CD4-positive, alpha-beta T cell treated with Interleukin-15 for 1 hour (primary cell): ENCODE data around the gene DOCK1.

Experiments
- DNase-seq: peaks from one replicate; pipeline ENCODE4 v3.0.0-alpha.2; 2020

Gene DOCK1

DNA sequence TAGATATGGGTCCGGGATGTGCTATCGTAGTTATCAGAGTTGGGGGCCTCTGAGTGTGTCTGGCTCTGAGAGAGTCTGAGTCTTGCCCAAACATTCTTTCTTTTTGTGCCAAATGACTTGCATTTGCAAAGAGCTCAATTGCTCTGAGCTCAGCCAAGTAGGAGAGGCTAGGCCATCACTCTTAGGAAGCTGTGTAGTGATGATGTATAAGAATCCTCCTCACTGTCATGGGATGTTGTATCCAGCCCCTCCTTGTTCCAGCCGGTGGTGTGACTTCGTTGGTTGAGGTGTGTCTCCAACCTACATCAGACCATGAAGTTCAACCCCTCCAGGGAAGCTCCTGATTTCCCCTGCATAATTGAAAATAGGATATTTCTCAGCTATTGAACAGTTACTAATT lies 546.4 kb downstream of the DOCK1 start:
- no peak for DNase-seq

DNA sequence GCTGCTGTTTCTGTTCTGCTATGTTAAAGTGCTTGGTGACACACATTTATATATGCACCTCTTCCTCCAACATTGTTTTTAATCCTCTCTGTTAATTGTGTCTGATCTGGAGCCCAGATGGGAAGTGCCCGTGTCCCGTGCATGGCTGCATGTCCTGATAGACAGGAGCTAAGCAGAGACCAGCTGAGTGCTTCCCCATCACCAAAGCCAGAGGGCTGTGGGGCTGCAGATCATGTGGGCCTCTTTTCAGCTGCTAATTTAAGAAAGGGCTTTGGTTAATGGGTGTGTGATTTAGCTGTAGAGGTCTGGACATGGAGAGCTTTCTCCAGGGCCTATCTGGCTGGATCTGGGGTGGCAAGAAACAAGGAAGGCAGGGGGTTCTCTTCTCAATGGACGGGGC lies 547.3 kb downstream of the DOCK1 start:
- DNase-seq = no peak

DNA sequence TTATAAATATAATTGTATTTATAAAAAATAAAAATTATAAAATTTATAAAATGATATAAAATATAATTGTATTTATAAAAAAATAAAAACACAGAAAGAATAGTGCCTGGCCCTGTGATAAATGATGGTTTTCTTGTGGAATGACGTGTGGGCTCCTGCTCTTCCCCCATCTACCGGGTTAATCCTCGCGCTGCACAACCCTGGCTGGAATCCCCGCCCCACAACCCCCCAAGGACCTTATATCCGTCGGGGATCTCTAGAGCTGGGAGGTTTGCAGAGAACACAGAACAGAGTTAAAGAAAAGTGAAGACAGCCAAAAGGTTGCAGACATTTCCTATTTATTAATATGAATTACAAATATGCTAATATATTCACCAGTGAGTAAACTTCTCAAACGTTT lies 548.5 kb downstream of the DOCK1 start:
- no peak for DNase-seq

DNA sequence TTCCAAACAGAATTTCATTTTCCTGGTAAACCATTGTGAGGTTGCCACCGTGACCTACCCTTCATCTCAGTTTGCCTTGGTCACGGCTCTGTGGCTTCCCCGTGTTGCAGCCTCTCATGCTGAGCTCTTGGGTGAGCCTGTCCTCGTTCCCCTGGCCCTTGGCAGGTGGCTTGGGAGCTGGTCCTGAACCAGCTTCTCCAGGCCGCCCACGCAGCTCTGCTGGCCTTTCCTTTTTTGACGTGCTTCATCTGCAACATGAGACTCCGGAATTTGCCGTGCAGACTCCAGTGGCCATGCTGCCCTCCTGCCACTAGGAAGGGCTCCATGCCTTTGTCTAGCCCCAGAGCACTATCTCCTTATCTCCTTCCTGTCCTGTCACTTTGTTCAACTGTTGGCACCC lies 550.9 kb downstream of the DOCK1 start:
- DNase-seq = no peak

DNA sequence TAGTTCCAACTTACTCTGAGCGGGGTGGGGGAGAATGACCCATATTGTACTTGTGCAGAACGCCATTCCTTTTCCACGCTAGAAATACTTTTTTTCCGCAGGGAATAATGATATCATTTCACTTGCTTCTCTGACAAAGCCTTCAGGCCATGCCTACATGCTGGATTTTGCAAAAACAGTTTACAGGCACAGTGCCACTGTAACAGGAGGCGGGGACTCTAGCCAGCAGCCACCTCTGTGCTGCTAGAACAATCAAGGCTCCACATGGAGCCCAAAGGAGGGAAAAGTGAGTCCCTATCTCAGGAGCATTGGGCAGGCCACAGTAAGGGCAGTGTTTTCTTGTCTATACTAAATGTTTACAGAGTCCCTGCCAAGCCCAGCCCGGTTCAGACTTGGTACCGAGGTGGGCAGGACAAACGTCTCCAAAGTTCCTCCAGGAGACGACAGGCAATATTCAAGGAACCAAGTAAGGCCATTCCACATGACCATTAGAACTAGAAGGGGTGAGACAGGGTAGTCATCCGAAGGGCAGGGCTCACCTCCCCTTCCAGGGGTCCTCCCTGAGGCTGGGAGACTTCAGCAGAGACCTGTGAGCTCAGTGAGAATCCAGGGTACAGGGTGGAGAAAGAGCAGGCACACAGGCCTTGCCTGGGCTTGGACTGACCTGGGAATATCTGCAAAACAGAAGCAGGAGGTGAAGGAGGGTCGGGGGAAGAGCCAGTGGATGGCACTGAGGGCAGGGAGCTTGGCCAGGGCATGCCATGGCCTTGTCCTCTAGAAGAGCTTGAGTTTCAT lies 553.0 kb downstream of the DOCK1 start:
- DNase-seq = no peak

DNA sequence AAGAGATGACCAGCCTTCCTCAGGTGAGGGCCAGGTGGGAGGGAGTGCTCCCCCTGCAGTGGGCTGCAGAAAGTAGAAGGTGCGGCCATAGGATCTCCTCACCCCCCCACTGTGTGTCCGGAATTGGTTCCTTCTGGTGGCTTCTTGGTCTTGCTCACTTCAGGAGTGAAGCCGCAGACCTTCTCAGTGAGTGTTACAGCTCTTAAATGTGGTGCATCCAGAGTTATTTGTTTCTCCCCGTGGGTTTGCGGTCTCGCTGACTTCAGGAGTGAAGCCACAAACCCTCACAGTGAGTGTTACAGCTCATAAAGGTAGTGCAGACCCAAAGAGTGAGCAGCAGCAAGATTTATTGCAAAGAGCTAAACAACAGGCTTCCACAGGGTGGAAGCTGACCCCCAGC lies 553.6 kb downstream of the DOCK1 start:
- no peak for DNase-seq

DNA sequence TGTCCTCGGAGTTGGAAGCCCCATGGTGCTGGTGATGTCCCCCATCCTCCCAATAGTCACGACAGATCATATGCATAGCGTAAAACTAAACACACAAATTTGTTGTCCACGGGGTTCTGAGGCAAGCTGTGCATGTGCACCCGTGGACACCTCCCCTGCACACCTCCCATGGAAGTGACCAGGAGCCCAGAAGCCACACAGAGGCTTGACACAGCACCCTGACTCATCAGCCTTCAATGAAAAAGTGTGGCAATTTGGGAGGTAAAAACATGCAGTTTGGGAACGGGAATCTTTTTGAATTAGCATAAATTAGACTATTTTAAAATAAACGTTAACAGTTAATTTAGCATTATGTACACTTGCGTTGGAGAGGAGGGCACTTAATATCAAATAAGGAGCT lies 554.7 kb downstream of the DOCK1 start:
- DNase-seq = no peak

DNA sequence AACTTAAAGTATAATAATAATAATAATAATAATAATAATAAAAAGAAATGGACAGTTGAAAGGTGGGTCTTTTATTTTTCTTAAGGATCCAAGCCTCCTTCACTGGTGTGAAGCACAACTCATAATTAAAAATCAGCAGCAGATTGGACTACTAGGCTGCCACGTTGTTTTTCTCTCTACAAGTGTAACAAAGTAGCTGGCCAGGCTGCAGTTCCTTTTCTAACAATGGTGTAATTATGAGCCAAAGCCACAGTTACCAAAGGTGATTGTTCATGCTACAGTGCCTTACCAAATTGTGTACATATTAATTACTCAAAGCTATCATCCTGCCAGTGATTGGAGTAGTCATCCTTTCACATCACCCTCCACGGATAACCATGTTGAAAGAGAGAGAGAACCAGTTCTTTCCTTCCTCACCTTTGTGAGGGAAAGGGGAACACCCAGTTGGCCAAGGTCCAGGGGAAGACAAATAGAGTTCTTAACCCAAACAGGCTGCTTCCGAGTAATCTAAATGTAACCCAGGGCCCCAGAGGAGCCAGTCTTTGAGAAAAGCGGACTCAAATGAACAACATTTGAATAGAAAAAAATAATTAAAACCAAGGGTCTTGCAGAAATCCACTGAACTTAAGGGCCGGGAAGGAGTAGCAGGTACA lies 557.5 kb downstream of the DOCK1 start:
- no peak for DNase-seq

DNA sequence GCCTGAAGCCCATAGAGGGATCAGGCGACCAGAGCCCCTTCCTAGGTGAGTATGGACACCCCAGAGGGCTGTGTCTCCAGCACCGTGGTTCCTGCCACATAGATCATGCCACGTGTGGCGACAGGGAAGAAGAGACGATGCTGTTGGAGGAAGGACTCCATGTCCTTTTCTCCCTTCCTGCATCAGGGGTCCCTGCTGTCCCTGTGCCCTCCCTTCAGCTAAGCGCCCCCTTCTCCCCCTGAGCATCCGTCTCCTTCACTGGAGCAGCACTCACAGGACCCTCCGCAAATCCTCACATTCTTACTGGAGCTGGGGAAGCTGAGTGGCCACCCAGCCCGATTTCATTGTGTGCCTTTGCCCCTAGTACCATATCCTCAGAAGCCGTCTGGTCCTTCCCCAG lies 558.3 kb downstream of the DOCK1 start:
- no peak for DNase-seq

DNA sequence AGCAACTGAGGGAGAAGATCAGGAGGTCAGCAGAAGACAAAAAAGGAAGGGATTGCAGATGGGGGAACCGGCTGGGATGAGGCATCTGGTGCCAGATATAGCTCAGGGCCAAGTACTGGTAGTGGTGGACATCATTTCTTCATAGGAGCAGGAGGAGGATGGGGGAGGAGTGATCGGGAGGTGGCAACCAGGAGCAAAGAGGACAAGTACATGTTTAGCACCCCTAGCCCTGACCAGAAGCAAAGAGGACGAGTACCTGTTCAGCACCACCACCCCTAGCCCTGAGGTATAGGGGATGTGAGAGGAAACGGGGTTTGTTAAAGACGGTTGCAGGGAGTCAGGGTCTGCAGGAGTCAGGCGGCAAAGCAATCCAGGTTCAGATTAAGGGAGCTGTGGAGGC lies 559.3 kb downstream of the DOCK1 start:
- no peak for DNase-seq

DNA sequence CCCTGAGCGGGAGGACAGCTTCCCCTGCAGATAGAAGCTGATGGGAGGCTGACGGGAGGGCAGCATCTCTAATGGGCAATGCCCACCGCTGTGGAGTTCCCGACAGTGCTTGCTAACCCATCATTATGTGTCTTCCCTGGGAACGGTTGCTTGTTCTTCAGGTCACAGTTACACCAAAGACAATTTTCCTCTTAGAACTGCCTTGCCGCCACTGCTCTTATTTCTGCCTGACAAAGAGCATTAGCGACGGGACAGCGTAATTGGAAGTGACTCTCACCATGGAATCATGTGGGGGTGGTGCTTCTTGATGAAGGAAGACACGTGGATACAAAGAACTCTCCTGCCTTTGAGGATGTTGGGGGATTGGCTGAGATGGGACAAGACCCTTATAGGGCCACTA lies 562.6 kb downstream of the DOCK1 start:
- no peak for DNase-seq

DNA sequence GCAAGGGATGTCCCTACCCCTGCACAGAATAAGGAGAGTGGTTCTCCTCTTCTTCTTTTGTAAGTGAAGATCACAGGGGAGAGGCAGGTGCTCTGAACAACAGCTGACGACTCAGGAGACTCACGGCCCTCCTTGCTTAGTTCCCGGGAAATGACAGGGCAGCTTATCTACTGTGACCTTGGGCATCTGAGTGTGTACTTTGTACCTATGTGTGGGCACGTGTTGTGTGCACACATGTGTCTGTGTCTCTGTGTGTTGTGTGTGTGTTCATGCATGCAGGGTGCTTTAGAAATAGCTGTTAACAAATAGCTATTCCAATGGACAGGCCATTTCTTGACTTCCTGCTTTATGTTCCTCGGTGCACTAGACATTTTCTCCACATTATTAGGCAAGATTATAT lies 563.4 kb downstream of the DOCK1 start:
- no peak for DNase-seq

DNA sequence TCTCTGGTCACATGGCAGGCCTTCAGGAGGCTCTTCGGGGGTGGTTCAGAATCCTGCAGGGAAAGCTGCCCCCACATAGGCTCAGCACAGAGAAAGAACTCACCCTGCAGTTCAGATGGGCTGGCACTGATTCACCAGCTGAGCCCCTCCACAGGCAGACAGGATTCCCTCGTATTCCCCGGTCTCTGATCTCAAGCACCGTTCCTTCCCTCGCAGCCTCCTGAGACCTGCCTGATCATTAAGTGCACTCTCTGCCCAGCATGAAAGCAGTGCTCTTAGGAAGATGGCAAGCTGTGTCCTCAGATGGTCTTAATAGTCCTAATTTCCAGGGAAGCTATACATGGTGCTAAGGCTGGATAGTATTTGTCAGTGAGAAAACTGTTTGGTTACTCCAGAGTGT lies 565.7 kb downstream of the DOCK1 start:
- no peak for DNase-seq

DNA sequence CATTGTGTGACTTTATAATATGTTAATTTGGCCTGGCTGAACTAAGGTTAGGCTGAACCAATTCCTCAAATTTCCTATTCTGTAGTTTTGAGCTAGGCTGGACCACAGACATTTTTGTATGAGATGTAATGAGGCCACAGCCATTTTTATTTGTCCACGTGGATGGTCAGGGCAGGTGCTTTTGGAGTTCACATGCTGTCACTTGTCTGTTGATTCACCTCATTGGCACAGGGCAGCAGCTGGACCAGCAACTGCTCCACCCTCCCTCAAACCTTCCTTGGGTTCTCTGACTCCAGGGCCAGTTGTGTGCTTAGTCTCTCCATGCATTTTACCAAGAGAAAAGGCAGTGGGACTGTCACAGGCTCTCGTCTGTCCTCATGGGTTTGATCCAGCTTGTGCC lies 567.7 kb downstream of the DOCK1 start:
- DNase-seq = no peak

DNA sequence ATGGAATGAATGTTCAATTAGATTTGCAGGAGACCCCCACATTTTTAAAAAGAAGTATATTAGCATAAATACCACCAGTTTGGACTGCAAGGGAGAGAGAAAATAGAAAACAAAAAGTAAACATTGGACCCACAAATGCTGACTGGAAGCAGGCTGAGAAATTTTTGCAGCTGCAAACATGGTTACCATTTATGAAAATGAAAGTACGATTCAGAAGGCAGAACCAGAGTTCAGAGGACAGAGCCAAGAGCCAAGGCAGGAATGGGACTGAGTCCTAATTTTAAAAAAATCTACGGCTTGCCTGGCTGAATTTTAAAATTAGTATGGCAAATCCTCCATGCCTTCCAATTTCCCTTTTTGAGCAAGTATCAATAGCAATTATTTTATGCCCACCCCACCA lies 569.3 kb downstream of the DOCK1 start:
- DNase-seq = no peak

DNA sequence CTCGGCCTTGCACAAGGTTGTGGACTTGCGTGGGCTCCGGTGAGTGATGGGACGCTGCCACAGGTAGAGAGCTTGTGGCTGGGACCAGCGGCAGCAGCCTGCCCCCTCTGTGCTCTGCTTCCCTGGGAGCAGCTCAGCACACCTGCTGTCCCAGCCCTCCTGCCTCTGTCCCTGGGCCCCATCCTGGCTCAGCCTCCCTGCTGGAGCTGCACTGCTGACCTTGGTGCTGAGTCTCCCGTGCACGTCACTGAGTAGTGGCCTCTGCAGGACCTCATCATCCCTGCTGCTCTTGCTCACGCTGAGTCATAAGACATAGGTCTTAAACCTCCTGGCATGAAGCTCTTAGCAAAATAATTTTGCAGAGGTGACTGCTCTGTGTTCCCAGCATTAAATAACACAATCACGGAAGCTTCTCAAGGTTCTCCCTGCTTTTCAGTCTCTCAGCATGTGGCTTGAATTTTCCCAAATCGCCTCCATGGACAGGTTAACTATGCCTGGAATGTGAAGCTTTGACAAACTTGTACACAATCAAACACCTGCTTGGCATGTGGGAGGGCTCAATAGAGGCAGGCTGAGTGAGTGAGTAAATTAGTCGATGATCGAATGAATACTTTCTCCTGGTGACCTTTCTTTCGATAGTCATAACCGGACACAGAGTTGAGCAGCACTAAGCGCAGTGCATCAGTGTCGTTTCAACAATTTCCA lies 580.1 kb downstream of the DOCK1 start:
- no peak for DNase-seq

DNA sequence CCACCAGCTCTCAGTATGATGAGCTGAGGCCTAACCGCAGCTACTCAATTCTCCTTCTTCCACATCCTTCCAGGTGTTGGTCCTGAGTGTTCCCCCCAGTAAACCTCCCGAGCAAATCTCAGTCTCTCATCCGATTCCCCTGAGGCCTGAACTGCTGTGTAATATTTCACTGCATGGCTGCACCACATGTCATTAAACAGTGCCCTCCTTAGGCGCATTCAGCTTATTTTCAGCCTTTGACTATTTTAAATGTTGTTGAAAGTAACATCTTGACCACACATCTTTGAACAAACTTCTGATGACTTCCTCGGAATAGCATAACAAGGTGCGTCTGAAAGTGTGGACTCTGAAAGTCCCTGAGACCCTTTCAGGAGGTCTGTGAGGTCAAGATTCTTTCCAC lies 581.1 kb downstream of the DOCK1 start:
- no peak for DNase-seq

DNA sequence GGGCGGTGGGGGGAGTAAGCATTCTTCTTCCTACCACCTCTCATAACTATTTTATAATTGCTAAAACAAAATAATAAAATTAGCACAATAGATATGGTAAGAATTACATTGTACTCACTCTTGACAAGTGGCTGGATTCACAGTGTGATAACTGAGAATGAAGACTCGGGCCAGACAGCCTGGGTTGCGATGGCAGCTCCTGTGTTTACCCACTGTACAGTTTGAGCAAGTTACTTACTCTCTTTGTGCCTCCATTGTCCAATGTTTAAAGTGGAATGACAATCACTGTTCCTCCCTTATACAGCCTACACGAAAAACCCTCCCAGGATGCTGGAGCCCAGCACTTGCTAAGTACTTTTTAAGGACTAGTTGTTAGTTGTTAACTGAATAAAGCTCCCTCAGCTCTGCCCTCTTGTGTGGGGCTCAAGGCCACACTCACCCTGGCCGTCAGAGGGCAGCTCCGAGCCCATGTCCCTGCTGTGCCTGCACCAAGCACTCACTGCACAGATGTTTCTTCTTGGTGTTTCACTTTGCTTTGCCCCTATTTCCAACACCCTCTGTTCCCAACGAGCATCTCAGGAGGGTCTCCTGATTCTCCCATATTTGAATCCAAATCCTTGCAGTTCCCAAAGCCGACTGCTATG lies 587.5 kb downstream of the DOCK1 start:
- no peak for DNase-seq

DNA sequence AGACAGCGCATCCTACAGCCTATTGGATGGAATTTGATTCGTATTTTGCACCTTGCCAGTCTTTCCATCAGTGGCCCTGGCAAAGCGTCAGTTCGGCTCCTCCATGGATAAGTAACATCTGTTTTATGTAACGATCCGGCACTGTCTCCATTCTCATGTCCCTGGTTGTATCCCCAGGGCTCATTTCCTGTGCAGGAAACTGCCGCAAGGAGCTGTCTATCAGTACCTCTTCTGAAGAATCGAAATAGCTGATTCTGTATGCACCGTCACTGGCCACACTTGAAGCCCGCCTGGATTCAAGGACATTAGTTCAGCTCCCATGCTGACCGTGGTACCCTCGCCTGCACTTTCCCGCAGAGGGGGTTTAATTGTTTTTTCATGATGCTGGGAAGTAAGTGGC lies 590.8 kb downstream of the DOCK1 start:
- DNase-seq = no peak

DNA sequence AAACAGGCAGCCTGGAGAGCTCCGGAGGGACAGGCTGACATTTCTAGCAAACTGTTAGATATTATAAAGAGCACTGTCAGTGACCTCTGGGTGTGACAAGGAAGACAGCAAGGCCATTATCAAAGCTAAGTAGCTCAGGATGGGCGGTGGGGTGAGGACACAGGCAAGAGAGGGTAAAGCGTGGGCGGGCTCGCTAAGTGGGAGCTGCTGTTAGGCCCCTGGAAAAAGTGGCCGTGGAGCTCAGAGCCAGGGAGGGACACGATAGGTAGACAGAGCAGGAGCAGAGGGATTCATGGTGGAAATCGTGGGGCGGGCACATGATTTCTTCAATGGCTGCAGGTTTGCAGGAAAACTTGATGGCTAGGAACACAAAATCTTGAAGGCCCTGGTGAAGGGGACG lies 592.5 kb downstream of the DOCK1 start:
- DNase-seq = no peak

DNA sequence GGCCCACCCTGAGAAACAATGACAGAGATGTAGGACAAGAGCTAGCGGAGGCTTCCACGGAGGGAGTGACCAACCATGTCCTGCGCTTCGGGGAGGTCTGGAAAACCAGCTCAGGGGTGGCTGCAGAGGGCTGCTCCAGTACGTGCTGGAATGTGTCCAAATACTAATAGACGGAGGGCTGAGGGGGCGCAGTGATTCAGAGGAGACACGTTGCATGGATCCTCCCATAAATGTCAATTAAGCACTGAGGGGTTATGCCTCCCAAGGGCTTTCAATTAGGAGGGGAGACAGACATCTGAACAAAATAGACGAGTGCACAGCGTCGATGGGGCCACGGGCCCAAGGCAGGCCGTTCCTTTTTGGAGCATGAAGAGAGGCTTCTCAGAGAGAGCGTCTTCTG lies 592.9 kb downstream of the DOCK1 start:
- no peak for DNase-seq

DNA sequence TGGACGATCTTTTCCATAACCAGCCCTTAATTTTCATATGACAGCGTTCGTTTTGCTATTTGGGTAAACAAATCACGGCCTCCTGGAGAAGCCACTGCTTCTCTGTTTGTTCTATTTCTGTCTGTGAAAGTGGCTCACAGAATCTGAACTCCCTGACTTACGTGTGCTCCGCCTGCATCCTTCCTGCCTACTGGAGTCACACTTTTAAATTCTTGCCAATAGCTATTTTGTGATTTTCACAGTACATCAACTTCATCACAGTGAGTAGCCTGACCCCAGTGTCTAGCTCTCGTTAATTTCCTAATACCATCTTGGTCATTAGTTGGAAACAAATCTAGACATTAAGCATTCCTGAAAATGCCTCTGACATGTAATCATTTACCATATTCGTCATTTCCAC lies 594.9 kb downstream of the DOCK1 start:
- no peak for DNase-seq
